Astrocyte of the spinal cord (primary cell): ENCODE results near the gene TOB1.

ENCODE experiments used
- DNase-seq: peaks from one replicate; pipeline ENCODE4 v3.0.0; 2011; ENCODE audit warnings: low read depth, low spot score
- H3K4me3 ChIP-seq: 2 replicates; pipeline ENCODE4 v1.5.1; 2011; ENCODE audit warnings: low read depth, mild to moderate bottlenecking, low read length, moderate library complexity
- in situ Hi-C: cut with HindIII; loops from 2 replicates; pipeline ENCODE4 v1.10.0; 2017; ENCODE audit warnings: low sequenced_read_pairs
- TF ChIP-seq, protein P1 (sequence below): IDR thresholded peaks from 2 replicates; pipeline ENCODE4 v1.5.1; 2012; ENCODE audit warnings: low read depth, mild to moderate bottlenecking, low read length, inconsistent platforms

The TOB1 gene

DNA sequence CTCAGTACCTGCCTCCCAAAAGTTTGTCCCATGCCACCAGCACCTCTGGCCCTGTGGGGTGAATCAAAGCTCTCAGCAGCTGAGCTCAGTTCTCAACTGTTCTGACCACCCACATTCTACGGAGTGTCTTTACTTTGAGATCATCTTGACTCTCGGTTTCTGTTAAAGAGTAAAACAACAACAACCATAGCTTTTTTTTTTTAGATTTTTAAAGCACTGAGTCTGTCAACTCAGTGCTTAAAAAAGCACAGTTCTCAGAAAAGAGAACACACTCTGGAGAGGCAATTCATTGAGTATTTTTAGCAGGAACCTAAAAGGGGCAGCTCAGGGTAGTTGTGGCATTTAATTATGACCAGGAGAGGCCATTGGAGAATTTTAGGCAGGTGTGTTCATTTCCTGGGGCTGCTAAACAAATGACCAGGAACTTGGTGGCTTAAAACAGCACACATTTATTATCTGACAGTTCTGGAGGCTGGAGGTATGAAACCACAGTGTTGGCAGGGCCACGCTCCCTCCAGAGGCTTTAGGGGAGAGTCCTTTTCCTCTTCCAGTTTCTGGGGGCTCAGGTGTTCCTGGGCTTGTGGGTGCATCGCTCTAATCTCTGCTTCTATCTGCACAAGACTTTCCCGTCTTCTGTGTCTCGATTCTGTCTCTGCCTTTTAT is 37.5 kb downstream of the TOB1 start:
- in situ Hi-C loops: no loop called here
- no peak for DNase-seq
- TF ChIP-seq, protein P1, sequence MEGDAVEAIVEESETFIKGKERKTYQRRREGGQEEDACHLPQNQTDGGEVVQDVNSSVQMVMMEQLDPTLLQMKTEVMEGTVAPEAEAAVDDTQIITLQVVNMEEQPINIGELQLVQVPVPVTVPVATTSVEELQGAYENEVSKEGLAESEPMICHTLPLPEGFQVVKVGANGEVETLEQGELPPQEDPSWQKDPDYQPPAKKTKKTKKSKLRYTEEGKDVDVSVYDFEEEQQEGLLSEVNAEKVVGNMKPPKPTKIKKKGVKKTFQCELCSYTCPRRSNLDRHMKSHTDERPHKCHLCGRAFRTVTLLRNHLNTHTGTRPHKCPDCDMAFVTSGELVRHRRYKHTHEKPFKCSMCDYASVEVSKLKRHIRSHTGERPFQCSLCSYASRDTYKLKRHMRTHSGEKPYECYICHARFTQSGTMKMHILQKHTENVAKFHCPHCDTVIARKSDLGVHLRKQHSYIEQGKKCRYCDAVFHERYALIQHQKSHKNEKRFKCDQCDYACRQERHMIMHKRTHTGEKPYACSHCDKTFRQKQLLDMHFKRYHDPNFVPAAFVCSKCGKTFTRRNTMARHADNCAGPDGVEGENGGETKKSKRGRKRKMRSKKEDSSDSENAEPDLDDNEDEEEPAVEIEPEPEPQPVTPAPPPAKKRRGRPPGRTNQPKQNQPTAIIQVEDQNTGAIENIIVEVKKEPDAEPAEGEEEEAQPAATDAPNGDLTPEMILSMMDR: no peak
- H3K4me3 ChIP-seq: no peak overlapping the region

DNA sequence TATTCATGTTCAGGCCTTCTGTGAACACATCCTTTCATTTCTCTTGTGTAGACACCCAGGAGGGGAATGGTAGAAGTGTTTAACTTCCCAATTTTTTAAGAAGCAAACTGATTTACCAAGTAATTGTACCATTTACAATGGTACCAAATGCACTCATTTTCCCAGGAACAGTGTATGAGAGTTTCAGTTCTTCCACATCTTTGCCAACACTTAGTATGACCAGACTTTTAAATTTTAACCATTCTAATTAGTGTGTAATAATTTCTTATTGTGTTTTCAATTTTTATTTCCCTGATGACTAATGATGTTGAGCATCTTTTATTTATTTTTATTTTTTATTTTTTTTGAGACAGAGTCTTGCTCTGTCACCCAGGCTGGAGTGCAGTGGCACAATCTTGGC is 41.0 kb downstream of the TOB1 start:
- TF ChIP-seq, protein P1: no peak
- in situ Hi-C loops: no loop called here
- H3K4me3 ChIP-seq: no peak overlapping the region
- no peak for DNase-seq

DNA sequence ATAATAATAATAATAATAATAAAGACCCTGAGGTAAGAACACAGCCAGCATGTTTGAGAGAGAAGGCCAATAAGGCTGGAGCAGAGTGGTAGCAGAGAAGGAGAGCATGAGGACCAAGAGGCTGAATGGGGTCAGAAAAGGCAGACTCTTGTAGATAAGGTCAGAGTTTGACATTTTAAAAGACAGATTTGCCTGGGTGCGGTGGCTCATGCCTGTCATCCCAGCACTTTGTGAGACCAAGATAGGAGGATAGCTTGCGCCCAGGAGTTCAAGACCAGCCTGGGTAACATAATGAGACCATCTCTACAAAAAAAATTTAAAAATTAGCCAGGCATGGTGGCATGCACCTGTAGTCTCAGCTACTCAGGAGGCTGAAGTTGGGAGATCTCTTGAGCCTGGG is 41.7 kb downstream of the TOB1 start:
- no peak overlapping the region for H3K4me3 ChIP-seq
- TF ChIP-seq, protein P1: no peak
- in situ Hi-C loops: no loop called here
- DNase-seq: no peak

DNA sequence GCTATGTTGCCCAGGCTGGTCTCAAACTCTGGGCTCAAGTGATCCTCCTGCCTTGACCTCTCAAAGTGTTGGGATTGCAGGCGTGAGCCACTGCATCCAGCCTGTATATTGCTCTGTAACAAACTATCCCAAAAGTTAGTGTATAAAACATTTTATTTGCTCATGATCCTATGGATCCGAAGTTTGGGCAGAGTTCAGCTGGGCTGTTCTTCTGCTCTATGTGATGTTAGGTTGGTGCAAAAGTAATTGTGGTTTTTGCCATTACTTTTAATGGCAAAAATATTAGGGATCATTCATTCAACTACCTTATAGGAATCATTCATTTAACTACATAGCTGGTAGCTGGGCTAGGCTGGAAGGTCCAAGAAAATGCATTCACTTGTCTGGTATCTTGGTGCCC is 43.6 kb downstream of the TOB1 start:
- no peak overlapping the region for H3K4me3 ChIP-seq
- in situ Hi-C loops: no loop called here
- no peak for DNase-seq
- TF ChIP-seq, protein P1: no peak

DNA sequence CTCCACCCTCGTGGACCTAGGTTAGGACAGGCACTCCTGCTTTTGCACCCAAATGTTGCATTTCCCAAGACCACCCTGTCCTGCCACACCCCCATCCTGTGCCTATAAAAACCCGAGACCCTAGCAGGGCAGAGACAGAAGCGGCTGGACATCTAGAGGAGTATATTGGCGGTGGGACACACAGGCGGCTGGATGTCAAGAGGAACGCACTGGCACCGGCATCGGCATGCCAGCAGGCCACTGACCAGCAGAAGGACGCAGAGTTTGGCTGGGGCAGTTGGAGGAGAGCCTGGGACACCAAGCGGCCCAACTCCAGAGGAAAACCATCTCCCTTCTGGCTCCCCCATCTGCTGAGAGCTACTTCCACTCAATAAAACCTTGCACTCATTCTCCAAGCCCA is 45.5 kb downstream of the TOB1 start:
- TF ChIP-seq, protein P1: no peak
- no peak overlapping the region for H3K4me3 ChIP-seq
- in situ Hi-C loops: no loop called here
- no peak for DNase-seq

DNA sequence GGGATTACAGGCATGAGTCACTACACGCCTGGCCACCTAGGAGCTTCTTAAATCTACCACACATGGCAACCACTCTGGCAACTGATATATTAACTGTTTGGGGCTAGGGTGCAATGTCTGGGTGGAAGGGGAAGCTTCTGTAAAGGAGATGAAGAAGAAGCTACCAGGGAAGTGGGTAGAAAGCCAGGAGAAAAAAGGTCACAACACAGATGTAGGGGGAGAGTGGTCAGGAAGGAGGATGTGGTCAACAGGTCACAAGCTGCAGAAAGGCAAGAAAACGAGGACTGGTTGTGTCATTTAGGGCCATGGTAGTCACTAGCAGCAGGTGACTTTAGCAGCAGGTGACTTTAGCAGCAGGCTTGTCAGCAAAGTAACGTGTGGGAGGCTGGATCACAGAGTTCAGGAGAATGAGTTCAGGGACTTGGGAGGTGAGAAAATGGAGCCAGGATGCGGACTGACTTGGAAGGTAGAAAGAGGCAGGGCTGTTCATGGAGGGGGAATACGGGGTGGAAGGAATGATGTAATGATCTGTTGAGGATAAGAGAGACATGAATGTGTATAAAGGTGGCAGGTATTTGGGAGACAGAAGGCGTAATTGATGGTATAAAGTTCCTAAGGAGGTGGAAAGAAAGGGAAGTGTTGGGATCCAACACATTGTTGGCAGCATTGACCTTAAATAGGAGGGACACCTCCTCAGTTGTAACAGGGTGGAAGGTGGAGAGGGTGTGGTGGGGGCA is 47.1 kb downstream of the TOB1 start:
- in situ Hi-C loops: no loop called here
- TF ChIP-seq, protein P1: no peak
- H3K4me3 ChIP-seq: no peak overlapping the region
- DNase-seq: no peak
